Umbilical cord (tissue), 2 donors: ENCODE measurements around the gene MTMR12. TPM values are rescaled to one million over a fixed set of nuclear protein-coding genes. Genes with fewer than 3 reads are reported as not detected.
"Not testable (repeated sequence)": the region's sequence is repeated elsewhere in the genome, so short reads cannot be mapped to it uniquely, and the experiment has no call there.

ENCODE experiments used
- DNase-seq: peaks from one replicate; pipeline ENCODE4 v3.0.0-alpha.2; 2015; ENCODE audit warnings: low spot score
- total RNA-seq: library from RNA; depleted of rRNA; stranded (reverse); fragments of >200 nt; gene quantifications from one replicate; pipeline ENCODE4 v1.2.3, GENCODE V29; 2014; ENCODE audit warnings: low replicate concordance; ENCODE audit not compliant: insufficient read depth

MTMR12 gene
- total RNA-seq, 1 donor from 2014 or later = 33.9 TPM

GRCh38 chr5:32297181-32298058 lies 15.3 kb downstream of the MTMR12 start:
- peak; percentile 72 for DNase-seq

- not testable (repeated sequence) for DNase-seq
These were observed 16.6 kb downstream of the MTMR12 start for GRCh38 chr5:32295966-32296772.

- no peak for DNase-seq
These were observed 21.1 kb downstream of the MTMR12 start for GRCh38 chr5:32291591-32291990.

- no peak for DNase-seq
These were observed 21.8 kb downstream of the MTMR12 start for GRCh38 chr5:32290922-32291321.

GRCh38 chr5:32290501-32290900 lies 22.2 kb downstream of the MTMR12 start:
- not testable (repeated sequence) for DNase-seq

GRCh38 chr5:32289986-32290385 lies 22.8 kb downstream of the MTMR12 start:
- DNase-seq = not testable (repeated sequence)

- not testable (repeated sequence) for DNase-seq
These were observed 24.6 kb downstream of the MTMR12 start for GRCh38 chr5:32288135-32288534.

GRCh38 chr5:32287525-32287924 lies 25.2 kb downstream of the MTMR12 start:
- DNase-seq = not testable (repeated sequence)

- DNase-seq = no peak
These were observed 27.1 kb downstream of the MTMR12 start for GRCh38 chr5:32285510-32286138.

GRCh38 chr5:32283539-32284377 lies 29.0 kb downstream of the MTMR12 start:
- DNase-seq = no peak

- no peak for DNase-seq
These were observed 29.7 kb downstream of the MTMR12 start for GRCh38 chr5:32283061-32283460.

- DNase-seq = no peak
These were observed 30.1 kb downstream of the MTMR12 start for GRCh38 chr5:32282633-32283032.

- DNase-seq = peak; percentile 83
These were observed 31.2 kb downstream of the MTMR12 start for GRCh38 chr5:32281378-32282133.

GRCh38 chr5:32280656-32281081 lies 32.1 kb downstream of the MTMR12 start:
- no peak for DNase-seq

- no peak for DNase-seq
These were observed 33.0 kb downstream of the MTMR12 start for GRCh38 chr5:32279786-32280185.

- no peak for DNase-seq
These were observed 33.5 kb downstream of the MTMR12 start for GRCh38 chr5:32279223-32279622.

- DNase-seq = peak; percentile 83
These were observed 34.3 kb downstream of the MTMR12 start for GRCh38 chr5:32278406-32278805.

- no peak for DNase-seq
These were observed 34.9 kb downstream of the MTMR12 start for GRCh38 chr5:32277798-32278197.

GRCh38 chr5:32276173-32276853 lies 36.4 kb downstream of the MTMR12 start:
- DNase-seq = no peak

- no peak for DNase-seq
These were observed 37.4 kb downstream of the MTMR12 start for GRCh38 chr5:32275396-32275741.
